Left renal pelvis (tissue), 4 donors: Measurements from ENCODE around the gene SLC25A15. TPM values are rescaled to one million over a fixed set of nuclear protein-coding genes. Genes with fewer than 3 reads are reported as not detected.
A peak's percentile ranks its signal among the peaks of the same experiment; 100 is the strongest.

Experiments
- DNase-seq, 4 donors: peaks; one replicate each; pipeline ENCODE4 v3.0.0-alpha.2; 2013; ENCODE audit warnings: low read depth in 4 of 4, low spot score in 3 of 4
- polyA plus RNA-seq, 4 donors: library from polyadenylated mRNA; unstranded; fragments of 120-200 nt; gene quantifications; one replicate each; pipeline ENCODE4 v1.2.1, GENCODE V29; 2013; ENCODE audit not compliant: insufficient read length in 4 of 4

The SLC25A15 gene
- polyA plus RNA-seq, result 10 to 100 TPM; 12.5 to 18.0 (median 17.6) TPM

DNA sequence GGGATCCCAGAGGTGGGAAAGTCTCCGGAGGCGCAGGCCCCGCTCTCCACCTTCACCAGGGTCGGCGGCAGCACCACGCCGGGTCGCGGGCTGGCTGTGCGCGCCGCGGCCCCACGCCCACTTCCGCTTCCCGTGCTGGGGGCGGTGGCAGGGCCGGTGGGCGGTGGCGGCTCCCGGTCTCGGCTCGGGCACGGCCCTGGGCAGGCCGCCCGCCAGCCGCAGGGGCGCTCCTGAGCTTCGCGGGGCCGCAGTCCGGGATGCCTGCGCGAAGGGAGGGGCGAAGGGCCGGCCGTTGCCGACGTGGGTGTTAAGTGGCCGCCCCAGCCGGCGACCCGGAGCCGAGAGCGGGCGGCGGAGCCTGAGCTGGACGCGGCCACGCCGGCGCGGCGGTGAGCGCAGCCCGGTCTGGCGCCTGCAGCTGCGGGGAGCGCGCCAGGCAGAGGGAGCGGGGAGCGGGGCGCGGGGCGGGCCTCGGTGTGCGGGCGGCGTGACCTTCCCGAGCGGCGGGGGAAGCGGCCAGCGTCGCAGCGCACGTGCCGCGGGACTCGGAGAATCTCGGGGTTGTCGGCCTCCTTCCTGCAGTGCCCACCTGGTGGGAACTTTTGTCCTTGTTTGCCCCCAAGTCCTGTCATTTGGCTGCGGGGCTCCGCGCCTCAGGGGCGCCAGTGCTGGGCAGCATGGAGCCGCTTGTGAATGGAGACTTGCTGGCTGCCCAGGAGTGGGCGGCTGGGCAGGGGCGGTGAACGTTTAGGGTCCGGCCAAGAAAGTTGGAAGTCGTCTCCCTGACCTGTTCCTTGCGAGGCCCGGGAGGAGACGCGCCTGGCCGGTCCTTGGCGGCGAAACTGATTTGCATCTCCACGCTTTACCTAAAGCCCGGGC lies at the start of gene SLC25A15:
TSS of gene SLC25A15 (plus strand) at position 337 of the 879 bp plus-strand sequence. CDS start 3,616 bp downstream, outside the sequence.
- DNase-seq, result peak in 3 of 4 donors; percentile 39 to 63 (median 59)

DNA sequence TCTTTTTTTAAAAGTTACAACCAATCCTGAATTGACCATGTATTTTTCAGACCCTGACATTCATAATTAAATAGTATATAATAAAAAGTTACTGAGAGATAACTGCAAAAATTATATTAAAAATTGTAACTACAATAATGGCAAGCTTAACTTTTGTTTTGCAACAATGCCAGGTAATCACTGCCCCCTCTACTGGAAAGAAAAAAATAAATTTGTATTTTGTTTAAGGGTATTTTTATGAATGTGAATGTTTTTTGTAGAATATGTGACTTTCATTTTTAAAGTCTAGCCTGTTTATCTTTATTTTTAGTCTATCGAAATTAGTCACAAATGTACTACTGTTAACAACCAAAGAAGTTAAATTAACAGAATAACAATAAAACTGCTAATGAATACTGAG lies 40.1 kb upstream of the SLC25A15 start:
- no peak for DNase-seq

DNA sequence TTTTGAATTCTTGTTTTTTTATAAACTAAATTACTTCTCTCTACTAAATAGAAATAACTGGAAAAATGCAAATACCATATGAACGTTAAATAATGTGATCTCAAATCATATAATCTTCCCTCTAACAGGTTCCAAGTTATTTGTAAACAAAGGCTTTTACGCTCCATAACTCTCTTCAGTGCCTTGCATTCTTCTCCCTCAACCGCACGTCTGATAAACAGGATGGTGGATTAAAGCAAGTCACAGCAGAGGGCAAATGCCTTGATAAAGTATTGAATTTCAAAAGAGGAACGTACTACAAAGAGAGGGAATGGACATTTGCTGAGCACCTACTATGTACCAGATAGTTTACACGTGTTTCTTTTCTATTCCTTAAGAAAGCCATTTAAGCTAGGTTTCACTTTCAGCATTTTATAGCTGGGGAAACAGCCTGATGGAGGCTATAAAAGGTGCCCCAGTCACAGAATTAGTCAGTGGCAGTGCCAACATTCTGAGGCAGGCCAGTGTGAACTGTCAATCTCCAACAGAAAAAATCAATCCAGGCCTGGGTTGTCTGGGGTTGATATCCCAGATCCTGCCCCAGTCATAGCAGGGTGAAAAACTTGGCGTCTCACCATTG lies 34.2 kb upstream of the SLC25A15 start:
- no peak for DNase-seq

DNA sequence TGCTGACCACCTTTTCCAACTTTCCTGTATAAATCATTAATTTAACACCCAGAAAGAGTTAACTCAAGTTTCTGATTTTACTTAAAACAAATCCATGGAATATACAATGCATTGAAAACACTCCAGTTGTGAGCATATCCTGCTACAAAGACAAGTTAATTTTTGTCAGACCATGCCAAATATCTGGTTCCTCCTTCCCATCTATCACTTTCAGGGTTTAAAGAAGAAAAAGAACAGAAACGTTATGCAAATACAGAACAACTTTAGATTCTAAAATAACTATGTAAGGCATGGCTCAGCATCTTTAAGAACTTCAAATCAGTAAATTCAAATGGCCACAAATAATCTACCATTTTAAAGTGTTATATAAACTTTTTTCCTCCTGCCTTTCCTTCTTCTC lies 33.4 kb upstream of the SLC25A15 start:
- no peak for DNase-seq

DNA sequence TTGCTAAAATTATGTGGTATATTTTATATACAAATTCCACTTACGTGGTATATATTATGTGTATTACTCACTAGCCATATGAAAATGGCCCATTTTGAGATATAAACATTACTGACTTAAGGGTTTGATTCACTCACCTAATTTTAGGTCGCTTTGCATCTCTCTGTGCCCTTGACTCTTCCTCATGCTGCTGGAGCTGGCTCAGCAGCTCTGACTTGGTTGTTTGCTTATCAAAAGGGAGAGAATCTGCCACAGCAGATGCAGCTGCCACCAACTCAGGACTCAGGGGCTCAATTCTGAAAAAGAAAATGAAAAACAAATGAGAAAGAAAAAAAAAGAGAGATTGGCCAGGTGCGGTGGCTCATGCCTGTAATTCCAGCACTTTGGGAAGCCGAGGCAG lies 30.6 kb upstream of the SLC25A15 start:
- DNase-seq, result no peak

DNA sequence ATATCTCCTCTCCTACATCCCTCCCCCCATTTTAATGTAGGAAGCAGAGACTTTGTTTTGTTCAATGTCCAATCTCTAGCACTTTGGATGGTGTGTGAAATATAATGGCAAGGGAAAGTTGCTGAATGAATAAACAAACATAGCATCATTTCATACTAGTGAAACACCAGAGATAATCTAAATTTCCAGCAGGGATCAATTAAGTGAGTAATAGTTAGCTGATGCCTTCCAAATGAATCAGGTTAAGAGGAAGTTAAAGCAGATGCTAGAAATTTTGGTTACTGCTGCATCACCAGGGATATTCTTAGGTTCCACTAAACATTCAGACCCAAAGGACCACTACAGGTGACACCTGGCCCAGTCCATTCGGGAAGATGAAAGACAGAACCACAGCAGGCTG lies 26.6 kb upstream of the SLC25A15 start:
- DNase-seq, result no peak

DNA sequence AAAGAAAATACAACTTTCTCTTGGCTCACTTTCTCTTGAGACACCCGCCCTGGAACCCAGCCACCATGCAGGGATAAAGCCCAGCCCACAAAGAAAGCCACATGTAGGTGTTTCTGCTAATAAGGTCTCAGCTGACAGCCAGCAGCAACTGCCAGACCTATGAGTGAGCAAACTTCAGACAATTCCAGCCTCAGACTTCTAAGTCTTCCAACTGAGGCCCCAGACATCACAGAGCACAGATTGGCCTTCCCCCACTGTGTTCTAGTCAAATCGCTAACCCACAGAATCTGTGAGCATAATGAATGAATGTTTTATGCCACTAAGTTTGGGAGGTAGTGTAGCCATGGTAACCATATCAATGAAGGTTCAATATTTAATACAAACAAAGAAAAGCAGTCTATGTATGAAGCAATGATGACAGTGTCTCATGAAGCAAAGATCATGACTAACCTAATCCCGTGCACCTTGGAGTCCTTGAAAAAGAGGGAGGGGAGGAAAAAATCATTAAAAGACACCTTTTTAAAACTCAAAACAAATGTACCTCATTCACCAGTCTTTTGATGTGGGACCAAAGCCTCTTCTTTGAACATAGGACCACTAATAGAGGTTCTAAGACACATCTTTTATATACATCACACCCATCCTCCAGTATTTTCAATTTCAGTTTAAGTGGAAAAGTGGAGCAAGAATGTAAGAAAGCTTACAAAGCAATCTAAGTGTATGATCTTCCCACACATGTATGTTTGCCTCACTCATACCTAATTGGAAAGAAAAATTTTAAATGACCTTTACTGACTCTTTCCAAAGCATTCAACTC lies 24.6 kb upstream of the SLC25A15 start:
- DNase-seq, result no peak

DNA sequence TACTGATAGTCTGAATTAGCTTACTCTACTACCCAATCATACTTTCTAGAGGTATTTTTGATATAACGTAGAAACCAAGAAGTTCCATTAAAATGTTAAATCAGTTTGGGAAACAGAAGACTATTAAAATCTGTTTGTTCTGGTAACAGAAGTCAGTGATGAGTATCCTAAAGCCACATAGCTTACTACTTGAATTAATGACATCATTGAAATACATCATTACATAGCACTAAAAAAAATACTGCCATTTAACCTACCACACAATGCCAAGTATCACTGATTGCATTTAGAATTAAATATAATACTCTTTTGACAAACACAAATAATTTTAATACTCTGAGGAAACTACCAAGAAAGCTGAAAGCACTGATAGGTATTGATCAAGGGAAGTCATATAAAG lies 23.8 kb upstream of the SLC25A15 start:
- DNase-seq, result no peak

DNA sequence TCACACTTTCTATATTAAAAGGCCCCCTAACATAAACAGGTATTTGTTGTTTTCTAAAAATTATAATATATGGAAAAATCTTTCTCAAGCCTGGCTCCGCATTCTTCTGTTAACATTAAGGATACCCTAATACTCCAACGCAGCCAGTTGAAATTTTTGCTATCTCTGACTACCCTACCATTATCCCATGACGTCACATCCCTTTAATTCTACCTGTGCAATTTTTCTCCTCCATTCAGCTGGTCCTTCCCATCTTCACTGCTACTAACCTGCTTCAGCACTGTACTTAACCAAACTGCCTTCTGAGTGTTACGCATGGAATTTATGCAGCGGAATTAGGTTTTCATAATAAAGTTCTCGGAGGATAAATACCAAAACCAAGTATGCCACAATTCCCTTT lies 19.4 kb upstream of the SLC25A15 start:
- DNase-seq, result no peak

DNA sequence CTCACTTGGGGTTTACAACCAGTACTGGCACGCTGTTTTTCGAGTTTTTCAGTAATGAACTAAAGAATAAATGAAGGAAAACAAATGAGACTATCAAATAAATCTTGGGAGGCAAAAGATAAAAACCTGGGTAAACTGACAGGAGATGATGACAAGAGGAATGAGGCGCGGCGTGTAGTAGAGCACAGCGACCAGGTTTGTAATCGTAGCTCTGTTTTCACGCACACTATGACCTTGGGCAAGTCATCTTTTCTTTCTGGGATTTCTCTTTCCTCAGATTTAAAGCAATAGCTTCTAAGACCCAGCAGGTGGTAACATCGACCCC lies 18.8 kb upstream of the SLC25A15 start:
- peak in 1 of 4 donors; percentile 7 for DNase-seq

DNA sequence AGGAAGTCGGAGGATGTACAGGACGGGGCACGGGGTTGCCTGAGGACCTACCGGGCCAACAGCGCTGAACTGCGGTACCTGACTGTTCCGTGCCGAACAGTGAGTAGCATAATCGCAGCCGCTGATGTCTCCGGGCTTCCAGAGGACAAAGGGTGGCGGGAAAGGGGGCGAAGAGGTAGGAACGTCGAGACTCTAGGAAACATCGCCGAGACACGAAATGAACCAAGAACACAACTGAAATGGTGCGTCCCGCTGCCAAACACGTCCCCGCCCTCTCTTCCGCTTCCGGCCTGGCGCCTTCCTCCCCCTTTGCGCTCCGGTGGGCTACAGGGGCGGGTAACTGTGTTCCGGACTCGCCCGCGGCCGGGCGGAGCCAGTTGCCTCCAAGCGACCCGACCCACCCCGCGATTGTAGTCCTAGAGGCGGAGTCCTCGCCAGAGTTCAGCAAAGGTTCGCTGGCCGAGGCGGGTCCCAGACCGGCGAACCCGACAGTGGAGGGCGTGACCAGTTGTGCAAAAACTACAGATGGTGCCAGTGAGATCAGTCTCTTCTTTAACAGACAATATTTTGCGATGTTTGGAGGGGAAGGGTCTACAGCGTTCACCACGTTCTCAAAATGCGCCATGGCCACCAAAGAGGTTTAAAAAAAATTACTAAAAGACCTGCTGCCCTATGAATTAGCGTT lies 18.3 kb upstream of the SLC25A15 start, which contains the start of gene MRPS31:
TSS of gene MRPS31 (minus strand) at position 257 of the 685 bp plus-strand sequence. CDS start at position 203, 54 bp downstream.
- DNase-seq, result peak; percentile 82 to 87 (median 86)

DNA sequence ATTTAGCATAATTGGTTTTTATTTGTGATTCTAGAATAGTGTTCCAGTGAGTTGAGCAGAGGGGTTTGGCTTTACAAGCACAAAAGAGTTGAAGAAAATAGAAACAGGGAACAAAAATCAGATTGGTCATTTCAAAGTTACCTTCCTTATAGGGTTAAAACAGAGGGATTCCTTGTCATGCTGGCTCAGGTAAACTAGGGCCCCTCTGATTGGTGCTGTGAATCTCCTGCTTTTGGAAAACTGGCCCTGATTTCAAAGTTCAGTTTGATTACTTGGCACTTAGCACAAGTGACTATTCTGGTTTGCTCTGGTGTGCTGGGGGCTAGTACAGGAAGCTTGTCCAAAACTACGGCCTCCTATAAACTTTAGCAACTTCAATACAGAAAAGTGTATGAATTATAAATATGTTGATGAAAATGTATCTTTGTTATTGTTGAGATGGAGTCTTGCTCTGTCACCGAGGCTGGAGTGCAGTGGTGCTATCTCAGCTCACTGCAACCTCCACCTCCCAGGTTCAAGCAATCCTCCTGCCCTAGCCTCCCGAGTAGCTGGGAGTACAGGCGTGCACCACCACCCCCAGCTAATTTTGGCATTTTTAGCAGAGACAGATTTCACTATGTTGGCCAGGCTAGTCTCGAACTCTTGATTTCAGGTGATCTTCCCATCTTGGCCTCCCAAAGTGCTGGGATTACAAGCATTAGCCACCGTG lies 16.5 kb upstream of the SLC25A15 start:
- DNase-seq, result no peak

DNA sequence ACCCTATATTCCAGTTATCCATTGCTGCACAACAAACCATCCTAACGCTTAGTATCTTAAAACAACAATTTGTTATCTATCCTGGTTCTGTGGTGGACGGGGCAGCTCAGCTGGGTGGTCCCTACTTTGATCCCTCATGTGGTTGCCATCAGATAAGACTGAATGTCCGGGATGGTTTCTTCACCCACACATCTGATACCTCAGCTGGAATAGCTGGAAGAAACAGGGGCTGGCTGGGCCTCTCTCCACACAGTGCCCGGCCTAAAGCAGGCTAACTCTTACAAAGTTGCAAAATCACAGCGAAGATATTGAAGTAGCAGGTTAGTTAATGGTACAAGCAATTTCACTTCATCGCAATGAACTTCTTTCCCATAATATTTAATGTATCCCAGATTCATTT lies 14.7 kb upstream of the SLC25A15 start:
- no peak for DNase-seq

DNA sequence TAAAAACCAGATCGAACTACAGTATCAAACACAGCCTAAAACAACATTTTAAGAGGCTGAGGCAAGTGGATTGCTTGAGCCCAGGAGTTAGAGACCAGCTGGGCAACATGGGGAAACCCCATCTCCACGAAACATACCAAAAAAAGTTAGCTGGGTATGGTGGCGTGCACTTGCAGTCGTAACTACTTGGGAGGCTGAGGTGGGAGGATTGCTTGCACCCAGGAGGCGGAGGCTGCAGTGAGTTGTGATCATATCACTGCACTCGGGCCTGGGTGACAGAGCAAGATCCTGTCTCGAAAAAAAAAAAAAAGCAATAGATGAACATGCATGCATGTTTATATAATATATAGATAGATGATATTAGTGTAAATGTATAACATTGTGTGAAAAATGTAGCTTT lies 13.2 kb upstream of the SLC25A15 start:
- no peak for DNase-seq

DNA sequence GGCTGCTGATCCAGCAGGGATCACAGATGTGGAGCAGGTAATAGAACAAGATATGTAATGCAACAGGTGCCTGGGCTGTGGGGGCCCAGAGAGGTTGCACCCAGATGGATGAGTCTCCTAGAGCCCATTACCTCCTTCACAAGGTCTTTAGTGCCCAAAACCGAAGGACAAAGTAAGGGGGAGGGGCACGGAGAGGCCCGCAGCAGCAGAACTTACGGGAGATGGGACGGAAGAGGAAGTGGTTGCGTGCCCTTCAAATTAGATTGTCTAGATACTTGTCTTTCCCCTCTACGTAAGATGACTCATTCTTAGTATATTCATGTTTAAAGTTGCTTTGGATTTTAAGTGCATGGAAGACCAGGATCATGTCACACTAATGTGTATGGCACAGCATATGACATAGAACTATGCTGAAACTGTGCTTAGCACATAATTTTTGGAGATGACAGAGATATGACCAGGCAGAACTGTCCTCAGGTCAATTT lies 12.7 kb upstream of the SLC25A15 start:
- no peak for DNase-seq

DNA sequence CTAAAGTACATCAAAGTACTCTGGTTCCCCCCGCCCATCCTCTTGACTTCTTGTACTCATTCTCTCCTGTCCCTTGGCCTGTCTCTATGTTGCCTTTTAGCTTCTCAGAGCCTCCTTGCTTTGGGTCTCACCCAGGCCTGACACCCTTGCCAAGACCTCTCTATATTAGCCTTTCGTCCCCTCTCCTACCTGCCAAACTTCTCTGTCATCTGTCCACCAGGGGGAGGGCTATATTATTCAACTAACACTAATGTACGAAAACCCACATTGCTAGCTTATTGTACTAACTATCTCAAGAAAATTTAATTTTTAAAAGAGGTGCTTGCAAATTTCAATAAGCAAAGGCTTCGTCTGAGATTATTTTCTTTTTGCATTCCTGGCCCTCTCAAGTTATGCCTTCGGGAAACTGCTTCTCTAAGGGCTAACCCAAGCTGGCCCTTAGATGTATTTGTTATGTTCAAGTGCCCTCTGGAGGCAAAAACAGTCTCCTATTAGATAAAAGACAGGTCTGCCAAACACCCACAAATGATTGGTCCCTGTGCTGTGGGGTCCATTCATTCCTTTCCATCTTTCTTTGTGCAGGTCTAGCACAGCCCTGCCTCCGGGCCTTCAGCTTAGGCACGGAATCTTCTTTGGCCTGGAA lies 12.1 kb upstream of the SLC25A15 start:
- DNase-seq, result peak; percentile 22 to 39 (median 30)

DNA sequence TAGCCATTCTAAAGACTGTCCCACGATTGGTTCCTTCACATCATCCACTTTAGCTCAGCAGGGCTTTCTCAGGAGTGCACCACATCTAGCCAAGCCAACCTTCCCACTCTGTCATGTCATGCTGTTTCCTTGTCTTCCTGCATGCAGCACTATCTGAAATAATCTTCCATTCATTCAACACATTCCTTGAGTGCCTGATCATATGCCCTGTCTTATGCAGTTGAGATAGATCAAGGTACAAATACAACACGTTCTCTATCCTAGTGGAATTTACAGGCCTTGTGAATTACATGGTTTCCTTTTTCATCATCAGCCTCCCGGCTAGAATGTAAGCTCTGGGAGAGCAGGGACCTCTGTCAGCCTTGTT lies 11.6 kb upstream of the SLC25A15 start:
- no peak for DNase-seq

DNA sequence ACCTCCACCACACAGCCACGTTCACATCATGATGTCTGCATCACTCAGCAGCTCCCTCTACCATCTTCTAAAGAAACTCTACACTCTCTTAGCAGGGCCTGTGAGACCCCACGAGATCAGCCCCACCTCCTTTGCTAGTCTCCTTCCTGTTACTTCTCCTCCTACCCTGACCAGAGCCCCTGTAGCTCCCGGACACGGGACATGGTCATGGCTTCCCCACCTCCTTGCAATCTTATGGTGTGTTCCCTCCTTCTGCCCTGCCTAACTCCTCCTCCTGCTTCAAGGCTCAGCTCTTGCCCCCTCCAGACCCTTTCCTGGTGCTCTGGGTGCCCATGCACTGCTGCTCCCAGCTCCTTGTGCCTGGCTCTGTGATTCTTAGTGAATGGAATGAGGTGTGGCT lies 10.4 kb upstream of the SLC25A15 start:
- no peak for DNase-seq

DNA sequence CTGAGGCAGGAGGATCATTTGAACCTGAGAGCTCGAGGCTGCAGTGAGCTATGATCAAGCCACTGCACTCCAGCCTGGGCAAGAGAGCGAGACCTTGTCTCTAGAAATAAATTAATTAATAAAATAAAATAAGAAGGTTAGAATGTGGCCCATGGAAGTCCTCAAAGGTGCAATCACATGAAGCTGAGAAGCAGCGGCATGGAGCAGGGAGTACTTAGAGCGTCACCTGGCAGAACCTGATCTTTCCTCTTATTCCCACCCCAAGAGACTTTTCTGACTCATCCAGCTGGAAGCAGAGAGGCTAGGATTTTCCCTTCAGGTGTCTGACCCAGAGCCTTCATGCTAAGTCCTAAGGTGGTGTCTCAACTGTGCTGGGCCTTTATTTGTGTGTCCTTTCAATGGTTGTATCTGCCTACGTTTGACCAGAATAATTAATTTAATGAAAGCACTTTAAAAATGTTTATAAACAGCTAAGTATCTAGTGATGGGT lies 9.6 kb upstream of the SLC25A15 start:
- no peak for DNase-seq
